ENCODE measurements around the gene PCOLCE2. TPM values are rescaled to one million over a fixed set of nuclear protein-coding genes. Genes with fewer than 3 reads are reported as not detected.

The PCOLCE2 gene
- total and polyA plus RNA-seq, 2 donors from 2014 or later: 1.9 to 59.0 TPM

DNA sequence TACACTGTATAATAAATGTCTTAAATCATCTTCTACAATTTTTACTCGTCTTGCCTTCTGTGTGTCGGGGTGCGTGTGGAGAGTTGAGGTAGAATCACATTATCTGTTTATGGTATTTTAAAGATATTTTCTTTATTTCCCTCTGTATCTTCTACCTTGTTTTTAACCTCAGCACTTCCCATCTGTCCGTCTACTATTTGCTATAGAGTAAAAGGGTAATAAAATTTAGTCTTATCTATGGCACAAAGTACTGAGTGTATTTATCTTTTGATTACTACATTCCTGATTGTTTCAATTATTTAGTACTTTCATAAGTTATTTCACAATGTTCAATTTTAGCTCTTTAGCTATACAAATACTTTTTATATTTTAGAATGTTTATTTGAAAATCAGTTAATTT lies 102.9 kb downstream of the PCOLCE2 start:
- Histone ChIP-seq H3K36me3 (ENCODE audit: control insufficient read depth in 2 of 3, insufficient read depth in 3 of 3, low read length in 3 of 3) (no peaks in the 10 kb centered on the region), H3K9ac (ENCODE audit: low read length in 3 of 3) (no peak overlapping the region), H3K27me3 (ENCODE audit: control insufficient read depth, insufficient read depth, low read length) (no peaks in the 10 kb centered on the region), H3K27ac (ENCODE audit: low read depth in 2 of 2, low read length in 2 of 2) (no peak overlapping the region), H3K4me3 (ENCODE audit: low read length in 3 of 3) (no peak overlapping the region), H3K9me3 (ENCODE audit: control insufficient read depth in 2 of 3, insufficient read depth in 1 of 3, low read length in 3 of 3) (no peaks in the 10 kb centered on the region), H3K4me1 (ENCODE audit: control insufficient read depth in 2 of 3, insufficient read depth in 2 of 3, low read depth in 1 of 3, low read length in 3 of 3) (no peaks in the 10 kb centered on the region)
- FAIRE-seq (no peak), DNase-seq (no peak)
- intact Hi-C loops (cut with DNase I): no loop called here
- TF ChIP-seq, protein P1, sequence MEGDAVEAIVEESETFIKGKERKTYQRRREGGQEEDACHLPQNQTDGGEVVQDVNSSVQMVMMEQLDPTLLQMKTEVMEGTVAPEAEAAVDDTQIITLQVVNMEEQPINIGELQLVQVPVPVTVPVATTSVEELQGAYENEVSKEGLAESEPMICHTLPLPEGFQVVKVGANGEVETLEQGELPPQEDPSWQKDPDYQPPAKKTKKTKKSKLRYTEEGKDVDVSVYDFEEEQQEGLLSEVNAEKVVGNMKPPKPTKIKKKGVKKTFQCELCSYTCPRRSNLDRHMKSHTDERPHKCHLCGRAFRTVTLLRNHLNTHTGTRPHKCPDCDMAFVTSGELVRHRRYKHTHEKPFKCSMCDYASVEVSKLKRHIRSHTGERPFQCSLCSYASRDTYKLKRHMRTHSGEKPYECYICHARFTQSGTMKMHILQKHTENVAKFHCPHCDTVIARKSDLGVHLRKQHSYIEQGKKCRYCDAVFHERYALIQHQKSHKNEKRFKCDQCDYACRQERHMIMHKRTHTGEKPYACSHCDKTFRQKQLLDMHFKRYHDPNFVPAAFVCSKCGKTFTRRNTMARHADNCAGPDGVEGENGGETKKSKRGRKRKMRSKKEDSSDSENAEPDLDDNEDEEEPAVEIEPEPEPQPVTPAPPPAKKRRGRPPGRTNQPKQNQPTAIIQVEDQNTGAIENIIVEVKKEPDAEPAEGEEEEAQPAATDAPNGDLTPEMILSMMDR (IDR thresholded peaks at IDR 0.05; ENCODE audit: borderline replicate concordance, extremely low read depth, insufficient read depth): no peak

DNA sequence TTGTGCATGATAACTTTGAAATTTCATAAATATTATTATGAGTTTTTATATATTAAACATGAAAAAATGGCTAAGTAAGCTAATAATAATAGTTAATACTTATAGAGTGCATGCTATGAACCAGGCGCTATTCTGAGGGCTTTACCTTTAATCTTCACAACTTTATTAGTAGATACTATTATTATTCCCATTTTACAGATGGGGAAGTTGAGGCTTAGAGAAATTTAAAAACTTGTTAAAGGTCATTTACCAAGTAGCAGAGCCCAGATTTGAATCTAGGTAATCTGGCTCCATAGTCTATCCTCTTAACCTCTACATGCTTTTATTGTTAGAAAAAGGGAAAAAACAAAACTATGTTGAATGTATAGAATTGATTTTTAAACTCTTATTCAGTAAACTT lies 104.7 kb downstream of the PCOLCE2 start:
- no peaks in the 10 kb centered on the region for H3K4me1 ChIP-seq (ENCODE audit: control insufficient read depth in 2 of 3, insufficient read depth in 2 of 3, low read depth in 1 of 3, low read length in 3 of 3)
- TF ChIP-seq, protein P1 (IDR thresholded peaks at IDR 0.05; ENCODE audit: borderline replicate concordance, extremely low read depth, insufficient read depth): no peak
- no peak overlapping the region for H3K9ac ChIP-seq (ENCODE audit: low read length in 3 of 3)
- H3K9me3 ChIP-seq (ENCODE audit: control insufficient read depth in 2 of 3, insufficient read depth in 1 of 3, low read length in 3 of 3): no peaks in the 10 kb centered on the region
- intact Hi-C loops (cut with DNase I): no loop called here
- H3K27me3 ChIP-seq (ENCODE audit: control insufficient read depth, insufficient read depth, low read length): no peaks in the 10 kb centered on the region
- H3K4me3 ChIP-seq (ENCODE audit: low read length in 3 of 3): no peak overlapping the region
- no peak for DNase-seq
- H3K36me3 ChIP-seq (ENCODE audit: control insufficient read depth in 2 of 3, insufficient read depth in 3 of 3, low read length in 3 of 3): no peaks in the 10 kb centered on the region
- no peak overlapping the region for H3K27ac ChIP-seq (ENCODE audit: low read depth in 2 of 2, low read length in 2 of 2)
- FAIRE-seq: no peak

- FAIRE-seq: no peak
- no peak for DNase-seq
- Histone ChIP-seq H3K27ac (ENCODE audit: low read depth in 2 of 2, low read length in 2 of 2) (no peak overlapping the region), H3K4me3 (ENCODE audit: low read length in 3 of 3) (no peak overlapping the region), H3K27me3 (ENCODE audit: control insufficient read depth, insufficient read depth, low read length) (no peaks in the 10 kb centered on the region), H3K36me3 (ENCODE audit: control insufficient read depth in 2 of 3, insufficient read depth in 3 of 3, low read length in 3 of 3) (no peaks in the 10 kb centered on the region), H3K4me1 (ENCODE audit: control insufficient read depth in 2 of 3, insufficient read depth in 2 of 3, low read depth in 1 of 3, low read length in 3 of 3) (no peaks in the 10 kb centered on the region), H3K9ac (ENCODE audit: low read length in 3 of 3) (no peak overlapping the region), H3K9me3 (ENCODE audit: control insufficient read depth in 2 of 3, insufficient read depth in 1 of 3, low read length in 3 of 3) (no peaks in the 10 kb centered on the region)
- TF ChIP-seq, protein P1 (IDR thresholded peaks at IDR 0.05; ENCODE audit: borderline replicate concordance, extremely low read depth, insufficient read depth): no peak
- intact Hi-C loops (cut with DNase I): no loop called here
These were observed 106.3 kb downstream of the PCOLCE2 start for GRCh38 chr3:142782616-142783015.

DNA sequence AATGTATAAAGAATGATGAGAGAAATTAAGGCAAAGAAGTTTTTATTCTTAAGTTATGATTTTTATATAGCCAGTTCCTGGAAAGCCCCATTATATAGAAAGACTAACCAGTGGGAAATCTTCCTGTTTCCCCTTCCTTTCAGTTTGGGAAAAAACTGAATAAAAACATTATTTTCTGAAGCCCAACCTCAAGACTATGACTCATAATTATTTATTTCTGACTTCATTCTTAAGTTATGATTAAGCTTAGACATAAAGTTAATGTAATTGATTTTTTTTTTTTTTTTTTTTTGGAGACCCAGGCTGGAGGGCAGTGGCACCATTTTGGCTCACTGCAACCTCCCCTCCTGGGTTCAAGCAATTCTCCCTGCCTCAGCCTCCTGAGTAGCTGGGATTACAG lies 109.3 kb downstream of the PCOLCE2 start:
- Histone ChIP-seq H3K27me3 (ENCODE audit: control insufficient read depth, insufficient read depth, low read length) (no peaks in the 10 kb centered on the region), H3K4me1 (ENCODE audit: control insufficient read depth in 2 of 3, insufficient read depth in 2 of 3, low read depth in 1 of 3, low read length in 3 of 3) (no peaks in the 10 kb centered on the region), H3K9ac (ENCODE audit: low read length in 3 of 3) (no peak overlapping the region), H3K9me3 (ENCODE audit: control insufficient read depth in 2 of 3, insufficient read depth in 1 of 3, low read length in 3 of 3) (no peaks in the 10 kb centered on the region), H3K36me3 (ENCODE audit: control insufficient read depth in 2 of 3, insufficient read depth in 3 of 3, low read length in 3 of 3) (no peaks in the 10 kb centered on the region), H3K4me3 (ENCODE audit: low read length in 3 of 3) (no peak overlapping the region), H3K27ac (ENCODE audit: low read depth in 2 of 2, low read length in 2 of 2) (no peak overlapping the region)
- DNase-seq (no peak), FAIRE-seq (no peak)
- intact Hi-C loops (cut with DNase I): no loop called here
- TF ChIP-seq, protein P1 (IDR thresholded peaks at IDR 0.05; ENCODE audit: borderline replicate concordance, extremely low read depth, insufficient read depth): no peak

All from kidney (tissue), 14 donors.